IMR-90 (cell line): ENCODE results near the gene MSRB1.

ENCODE experiments used
- BHLHE40 ChIP-seq: fragments of 150-350 bp; IDR thresholded peaks from 2 replicates; pipeline ENCODE4 v1.6.1; 2016; ENCODE audit warnings: mild to moderate bottlenecking, low read depth, low read length
- CTCF ChIP-seq: conservative IDR thresholded peaks from 2 replicates; pipeline ENCODE4 v1.5.1; 2012; ENCODE audit warnings: mild to moderate bottlenecking, low read depth, low read length, improper control_type of control experiment
- MAFK ChIP-seq: IDR thresholded peaks from 2 replicates; pipeline ENCODE4 v1.6.1; 2012; ENCODE audit warnings: low read depth, low read length, improper control_type of control experiment
- MAZ ChIP-seq: IDR thresholded peaks from 2 replicates; pipeline ENCODE4 v1.6.1; 2012; ENCODE audit warnings: low read depth, mild to moderate bottlenecking, low read length, improper control_type of control experiment, moderate library complexity, borderline replicate concordance
- MXI1 ChIP-seq: IDR thresholded peaks from 2 replicates; pipeline ENCODE4 v1.6.1; 2012; ENCODE audit warnings: low read depth, mild to moderate bottlenecking, low read length, moderate library complexity, borderline replicate concordance
- POLR2A ChIP-seq: IDR thresholded peaks from 2 replicates; pipeline ENCODE4 v1.6.1; 2012; ENCODE audit warnings: mild to moderate bottlenecking, low read depth, low read length
- RAD21 ChIP-seq: IDR thresholded peaks from 2 replicates; pipeline ENCODE4 v1.6.1; 2012; ENCODE audit warnings: low read length, improper control_type of control experiment
- RFX5 ChIP-seq: IDR thresholded peaks from 2 replicates; pipeline ENCODE4 v1.8.0; 2012; ENCODE audit warnings: low read depth, mild to moderate bottlenecking, low read length, moderate library complexity
- SMC3 ChIP-seq: fragments of 150-350 bp; IDR thresholded peaks from 2 replicates; pipeline ENCODE4 v1.6.1; 2016; ENCODE audit warnings: low read depth, mild to moderate bottlenecking, antibody characterized with exemption, low read length, moderate library complexity
- USF2 ChIP-seq: fragments of 150-350 bp; IDR thresholded peaks from 2 replicates; pipeline ENCODE4 v1.6.1; 2017; ENCODE audit warnings: mild to moderate bottlenecking, antibody characterized with exemption, low read length, low read depth

GRCh38 chr16:1950559-1950958 lies 7.6 kb upstream of the MSRB1 start:
- TF ChIP-seq SMC3 (no peak), CTCF (no peak), RAD21 (no peak), POLR2A (no peak), USF2 (no peak), MAFK (no peak), MXI1 (no peak), MAZ (no peak), RFX5 (no peak), BHLHE40 (no peak)
